NCI-H2107 treated with DMSO at 0.1 percent for 48 hours (cell line): ENCODE results near the gene STON2.
A peak's percentile ranks its signal among the peaks of the same experiment; 100 is the strongest.

ENCODE experiments used
- DNase-seq: peaks from one replicate; lab custom pipeline; 2025; ENCODE audit not compliant: unreplicated experiment; lab: John Stamatoyannopoulos, UW

Gene STON2

DNA sequence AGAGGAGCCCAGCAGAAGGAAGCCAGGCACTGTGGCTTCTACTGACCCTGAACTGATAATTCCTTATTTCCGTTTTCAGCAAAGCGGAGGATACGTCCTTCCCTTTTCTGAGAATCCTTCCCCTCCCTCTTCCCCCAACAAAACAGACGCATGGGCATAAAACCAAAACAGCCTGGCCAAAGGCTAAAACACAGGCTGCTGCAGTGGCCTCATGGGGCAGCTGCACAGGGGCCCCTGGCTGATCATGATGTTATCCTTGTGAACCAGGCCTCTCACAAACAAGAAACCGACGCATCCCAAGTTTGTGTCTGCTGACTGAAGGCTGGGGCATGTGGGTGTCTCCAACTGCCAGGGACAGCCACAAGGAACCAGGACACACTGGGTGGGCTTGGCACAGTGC lies 23.4 kb upstream of the STON2 start:
- no peak for DNase-seq

DNA sequence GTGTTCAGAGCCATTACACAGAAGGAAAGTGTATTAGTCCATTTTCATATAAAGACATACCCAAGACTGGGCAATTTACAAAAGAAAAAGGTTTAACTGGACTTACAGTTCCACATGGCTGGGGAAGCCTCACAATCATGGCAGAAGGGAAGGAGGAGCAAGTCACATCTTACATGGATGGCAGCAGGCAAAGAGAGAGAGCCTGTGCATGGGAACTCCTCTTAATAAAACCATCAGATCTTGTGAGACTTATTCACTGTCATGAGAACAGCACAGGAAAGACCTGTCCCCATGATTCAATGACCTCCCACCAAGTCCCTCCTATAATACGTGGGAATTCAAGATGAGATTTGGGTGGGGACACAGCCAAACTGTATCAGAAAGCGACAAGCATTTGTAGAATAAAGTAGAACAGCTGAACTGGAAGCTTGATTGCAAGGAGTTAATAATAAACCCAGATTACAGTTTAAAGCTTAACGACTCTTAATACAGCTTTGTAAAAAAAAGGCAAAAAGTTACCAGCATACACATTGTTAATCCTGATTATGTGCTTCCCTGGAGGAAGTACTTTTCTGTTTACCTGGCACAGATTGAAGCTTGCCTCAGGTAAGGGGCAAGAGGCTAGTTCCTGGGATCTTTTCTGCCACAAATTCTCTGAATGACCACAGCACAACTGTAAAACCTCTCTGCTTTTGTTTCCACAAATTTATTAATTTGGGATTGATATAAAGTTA lies 18.1 kb upstream of the STON2 start:
- no peak for DNase-seq

DNA sequence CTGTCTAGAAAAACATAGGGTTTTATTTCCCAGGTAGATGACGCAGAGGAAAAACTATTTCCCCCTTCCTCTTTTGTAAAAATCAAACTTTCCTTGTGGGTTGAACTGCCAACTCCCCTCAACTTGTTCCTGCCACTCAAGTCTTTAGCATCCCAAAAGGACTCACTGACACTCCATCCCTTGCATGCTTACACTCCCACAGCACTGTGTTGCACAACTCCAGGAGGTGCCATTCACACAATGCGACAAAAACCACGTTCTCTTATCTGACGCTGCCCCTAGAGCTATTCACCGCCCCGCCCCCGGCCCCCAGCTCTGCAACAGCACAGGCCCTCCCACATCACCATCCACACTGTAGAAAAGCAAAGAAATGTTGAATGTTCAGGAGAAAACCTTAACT lies 16.9 kb upstream of the STON2 start:
- no peak for DNase-seq

DNA sequence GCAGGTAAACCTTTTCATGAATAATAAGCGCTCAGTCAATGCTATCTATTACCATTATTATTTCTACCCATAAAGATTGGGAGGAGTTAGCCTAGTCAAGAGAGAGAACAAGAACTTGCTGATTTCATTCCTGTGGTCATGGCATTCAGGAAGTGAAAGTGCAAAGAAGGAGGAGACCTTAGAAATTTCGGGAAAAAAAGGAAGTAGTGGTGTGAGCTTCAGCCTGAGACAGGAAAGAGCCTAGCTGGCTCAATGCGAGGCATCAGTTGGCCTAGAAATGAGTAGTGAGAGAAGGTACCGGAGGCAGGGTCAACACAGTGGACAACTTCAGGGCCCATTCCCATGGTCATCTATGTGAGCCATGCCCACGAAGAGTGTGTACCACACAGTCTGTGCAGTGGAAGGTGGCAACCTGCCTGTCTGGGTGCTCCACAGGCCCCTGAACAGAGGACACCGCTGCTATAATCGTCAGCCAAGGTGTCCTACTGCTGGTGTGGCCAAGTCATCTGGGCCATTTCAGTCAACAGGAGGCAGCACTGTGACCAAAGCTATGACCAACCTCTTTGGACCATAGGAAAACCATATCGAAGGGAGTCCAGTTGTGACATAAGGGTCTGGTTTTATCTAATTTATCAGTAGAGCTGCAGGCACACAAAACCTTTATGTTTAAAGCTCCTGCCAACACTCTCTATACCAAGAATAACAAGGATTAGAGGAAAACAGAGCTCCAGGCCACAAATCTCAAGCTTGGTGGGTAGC lies 16.2 kb upstream of the STON2 start:
- no peak for DNase-seq

DNA sequence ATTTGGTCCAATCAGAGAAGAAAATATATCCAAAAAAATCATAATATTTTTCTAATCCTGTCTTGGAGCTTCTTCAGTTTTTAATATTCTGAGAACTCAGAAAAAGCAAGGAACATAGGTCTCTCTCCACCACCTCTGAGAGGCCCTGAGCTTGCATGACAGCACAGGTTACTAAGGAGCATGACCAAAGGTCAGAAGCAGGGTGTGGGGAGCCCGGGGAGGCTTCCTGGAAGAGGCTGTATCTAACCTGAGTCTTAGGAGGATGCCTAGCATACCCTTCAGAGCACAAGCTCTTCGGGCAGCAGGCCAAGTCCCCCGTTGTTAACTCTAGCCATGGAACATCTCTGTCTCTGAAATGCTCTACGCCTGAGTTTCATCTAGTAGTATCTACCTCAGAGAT lies 15.7 kb upstream of the STON2 start:
- no peak for DNase-seq

DNA sequence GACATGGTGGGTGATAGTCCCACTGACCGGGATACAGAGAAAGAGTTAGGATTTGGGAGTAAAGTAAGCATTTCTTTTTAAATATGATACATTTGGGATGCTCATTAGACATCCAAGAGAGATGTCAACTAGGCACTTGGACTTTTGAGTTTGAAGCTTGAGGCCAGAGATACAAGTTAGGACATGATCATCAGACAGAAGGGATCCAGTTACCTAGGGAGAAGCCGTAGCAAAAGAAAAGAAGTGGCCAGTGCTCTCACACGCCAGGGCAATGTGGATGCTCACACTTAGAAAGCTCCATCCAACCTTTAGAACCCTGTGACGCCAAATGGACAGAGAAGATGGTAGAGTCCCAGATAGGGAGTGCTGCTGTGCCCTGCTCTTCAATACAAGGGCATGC lies 14.0 kb upstream of the STON2 start:
- no peak for DNase-seq

DNA sequence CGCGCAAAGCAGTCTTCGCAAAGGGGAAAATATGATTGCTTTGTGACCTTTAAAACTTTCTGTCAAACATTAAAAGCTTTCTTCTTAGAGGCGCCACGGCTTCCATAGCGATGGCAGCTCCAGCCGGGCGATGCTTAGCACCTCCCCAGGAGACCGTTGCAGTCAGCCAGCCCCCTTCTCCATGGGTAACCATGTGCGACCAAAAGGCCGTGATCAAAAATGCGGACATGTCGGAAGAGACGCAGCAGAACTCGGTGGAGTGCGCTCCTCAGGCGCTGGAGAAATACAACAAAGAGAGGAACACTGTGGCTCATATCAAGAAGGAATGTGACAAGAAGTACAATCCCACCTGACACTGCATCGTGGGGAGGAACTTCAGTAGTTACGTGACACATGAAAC lies 12.7 kb upstream of the STON2 start:
- DNase-seq: no peak

DNA sequence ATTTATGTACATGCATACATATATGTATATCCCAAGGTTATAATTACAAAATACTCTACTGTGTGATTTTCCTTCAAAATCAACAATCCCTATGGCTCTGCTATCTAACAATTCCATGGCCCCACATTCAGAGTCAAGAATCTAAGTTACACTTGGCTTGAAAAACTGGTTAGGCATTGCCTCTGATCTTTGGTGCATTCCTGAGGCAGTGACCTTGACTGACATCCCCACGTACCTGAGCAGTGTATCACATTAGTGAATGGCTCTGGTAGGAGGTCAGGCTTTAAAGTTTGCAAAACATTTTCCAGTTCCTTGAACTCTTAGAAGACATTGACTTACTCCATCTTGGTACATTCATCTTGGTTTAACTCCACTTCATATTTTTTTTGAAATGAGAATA lies 8.5 kb upstream of the STON2 start:
- no peak for DNase-seq

DNA sequence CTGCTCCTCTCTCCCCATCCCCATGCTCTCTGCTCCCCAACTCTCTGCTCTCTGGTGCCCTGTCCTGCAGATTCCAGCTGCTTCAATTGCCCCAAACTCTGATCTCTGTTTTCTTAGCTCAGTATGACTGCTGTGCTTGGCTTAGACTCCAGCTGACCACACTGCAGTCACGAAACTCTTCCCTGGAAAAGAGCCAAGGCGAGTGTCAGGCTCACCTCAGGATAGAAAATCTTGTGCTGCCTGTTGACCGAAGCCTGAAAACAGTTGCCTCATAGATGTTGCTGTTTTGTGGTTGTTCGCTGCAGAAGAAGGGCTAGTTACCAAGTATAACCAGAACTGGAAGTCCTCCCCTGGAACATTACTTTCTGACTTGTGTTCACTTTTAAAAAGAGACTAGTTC lies 6.7 kb upstream of the STON2 start:
- no peak for DNase-seq

DNA sequence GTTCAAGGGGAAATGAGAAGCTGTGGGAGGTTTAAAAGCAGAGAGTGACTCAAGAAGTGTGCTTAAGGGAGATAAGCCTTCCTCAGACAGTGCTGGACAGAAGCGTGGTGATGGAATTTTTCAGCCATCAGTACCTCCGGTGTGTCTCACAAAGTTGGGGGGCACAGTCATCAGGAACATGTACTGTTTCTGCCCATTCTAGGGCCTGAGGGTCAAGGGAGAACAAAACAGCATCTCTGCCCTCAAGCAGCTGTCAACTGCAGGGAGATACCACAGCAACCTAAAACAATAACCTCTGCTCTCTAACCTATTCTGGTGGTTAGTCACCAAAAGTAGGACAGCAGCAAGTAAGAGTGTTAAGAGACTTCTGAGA lies 2.0 kb upstream of the STON2 start:
- no peak for DNase-seq

DNA sequence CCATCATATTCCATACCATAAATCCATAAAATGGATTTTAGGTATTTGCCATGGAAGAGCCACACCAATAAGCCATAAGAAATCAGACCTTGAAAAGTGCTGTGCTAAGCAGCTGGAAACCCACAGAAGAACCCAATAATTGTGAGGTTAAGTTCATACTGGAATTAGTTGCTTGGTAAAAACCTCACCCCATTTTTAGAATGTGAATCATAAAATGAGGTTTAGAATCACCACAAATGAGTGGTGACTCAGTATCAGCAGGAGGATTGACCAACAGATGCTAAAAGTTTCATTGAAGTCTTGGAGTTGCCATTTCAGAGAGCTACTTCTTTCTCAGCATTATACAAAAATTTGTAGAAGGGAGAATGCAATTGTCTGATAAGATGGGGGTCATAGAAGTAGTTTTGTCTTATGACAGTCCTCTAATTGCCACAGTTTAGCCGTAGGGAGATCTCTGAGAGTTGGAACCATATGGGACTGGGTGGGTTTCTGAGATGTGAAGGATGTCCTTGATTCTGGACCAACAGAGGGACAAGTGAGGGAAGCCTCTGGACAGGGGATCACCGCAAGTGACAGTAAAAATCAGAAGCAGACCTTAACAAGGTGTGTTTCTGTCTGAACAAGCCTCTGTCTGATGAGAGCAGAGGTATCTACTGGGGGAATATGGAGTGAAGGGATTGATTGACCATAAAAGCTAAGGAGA lies 1.4 kb upstream of the STON2 start:
- DNase-seq: no peak

DNA sequence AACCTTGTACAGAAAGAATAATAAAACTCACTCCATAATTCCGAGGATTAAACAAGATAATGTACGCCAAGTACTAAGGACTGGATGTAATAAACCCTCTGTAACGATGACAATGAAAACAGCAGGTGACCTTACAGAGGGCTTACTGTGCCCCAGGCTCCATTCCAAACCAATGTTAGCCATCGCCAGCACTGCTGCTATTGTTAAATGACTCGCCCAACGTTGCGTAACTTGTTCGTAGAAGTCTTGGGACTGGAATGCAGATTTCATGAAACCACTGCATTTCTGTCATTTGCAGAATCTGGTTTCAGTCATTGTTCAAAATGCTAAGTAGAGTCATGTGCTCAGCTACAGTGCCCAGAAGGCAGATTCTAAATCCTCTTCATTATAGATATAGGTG lies 728 bp upstream of the STON2 start:
- DNase-seq: peak; percentile 77

DNA sequence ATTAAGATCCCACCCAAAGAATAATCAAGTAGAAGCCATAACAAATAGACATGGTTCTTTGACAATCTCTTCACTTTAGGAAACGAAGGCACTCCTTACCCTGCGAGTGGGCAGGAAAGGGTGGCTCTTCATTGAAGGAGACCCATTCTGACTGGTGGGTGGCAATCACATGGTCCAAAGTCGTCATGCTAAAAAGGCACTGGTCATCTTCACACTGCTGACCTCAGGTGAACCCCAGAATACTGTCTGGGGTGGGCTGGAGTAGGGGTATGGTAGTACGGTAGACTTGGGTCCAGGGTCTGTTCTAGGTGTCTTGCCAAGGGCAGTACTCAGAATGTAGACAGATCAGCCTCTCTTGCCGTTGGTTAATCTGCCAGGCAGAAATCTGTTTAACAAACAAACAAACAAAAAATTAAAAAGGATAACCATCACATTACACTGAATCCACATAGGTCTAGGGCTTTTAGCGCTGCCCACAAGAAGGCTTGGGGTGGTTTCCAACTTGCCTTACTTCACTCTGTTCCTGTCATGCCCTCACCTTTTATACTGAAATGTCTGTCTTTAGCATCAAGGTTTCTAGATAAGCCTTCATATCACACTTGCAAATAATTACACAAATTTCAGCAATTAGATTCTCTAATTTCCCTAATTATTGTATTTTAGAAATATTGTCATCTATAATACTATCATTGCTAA lies 1.8 kb downstream of the STON2 start:
- no peak for DNase-seq

DNA sequence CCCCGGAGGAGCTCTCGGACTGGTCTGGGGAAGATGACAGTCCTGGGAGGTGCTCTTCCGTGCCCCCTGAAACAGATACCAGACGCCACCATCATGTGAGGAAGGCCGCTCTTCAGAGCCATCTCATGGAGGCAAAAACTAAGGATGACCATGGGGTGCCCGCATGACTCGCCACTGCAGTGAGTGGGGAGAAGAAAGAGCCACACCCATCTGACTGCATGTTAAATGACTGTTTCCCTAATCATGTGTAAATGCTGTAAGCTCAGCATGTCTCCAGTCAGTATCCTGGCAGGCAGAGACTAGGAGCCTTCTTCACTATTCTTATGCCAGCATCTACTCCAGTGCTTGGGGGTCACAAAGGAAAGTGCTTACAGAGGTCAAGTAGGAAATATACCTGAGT lies 4.0 kb downstream of the STON2 start:
- no peak for DNase-seq

DNA sequence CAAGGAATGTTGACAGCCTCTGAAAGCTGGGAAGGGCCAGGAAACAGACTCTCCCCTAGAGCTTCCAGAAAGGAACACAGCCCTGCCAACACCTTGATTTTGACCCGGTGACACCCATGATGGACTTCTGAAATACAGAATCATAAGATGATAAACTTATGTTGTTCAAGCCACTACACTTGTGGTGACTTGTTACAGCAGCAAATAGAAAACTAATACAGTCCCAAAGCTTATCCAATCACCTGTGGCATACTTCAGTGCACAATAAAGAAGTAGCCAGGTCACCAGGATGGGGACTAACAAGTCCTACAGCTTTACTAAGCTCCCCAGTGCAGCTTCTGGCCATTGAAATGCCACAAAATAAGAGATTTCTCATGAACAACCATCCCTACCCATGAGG lies 5.4 kb downstream of the STON2 start:
- DNase-seq: no peak

DNA sequence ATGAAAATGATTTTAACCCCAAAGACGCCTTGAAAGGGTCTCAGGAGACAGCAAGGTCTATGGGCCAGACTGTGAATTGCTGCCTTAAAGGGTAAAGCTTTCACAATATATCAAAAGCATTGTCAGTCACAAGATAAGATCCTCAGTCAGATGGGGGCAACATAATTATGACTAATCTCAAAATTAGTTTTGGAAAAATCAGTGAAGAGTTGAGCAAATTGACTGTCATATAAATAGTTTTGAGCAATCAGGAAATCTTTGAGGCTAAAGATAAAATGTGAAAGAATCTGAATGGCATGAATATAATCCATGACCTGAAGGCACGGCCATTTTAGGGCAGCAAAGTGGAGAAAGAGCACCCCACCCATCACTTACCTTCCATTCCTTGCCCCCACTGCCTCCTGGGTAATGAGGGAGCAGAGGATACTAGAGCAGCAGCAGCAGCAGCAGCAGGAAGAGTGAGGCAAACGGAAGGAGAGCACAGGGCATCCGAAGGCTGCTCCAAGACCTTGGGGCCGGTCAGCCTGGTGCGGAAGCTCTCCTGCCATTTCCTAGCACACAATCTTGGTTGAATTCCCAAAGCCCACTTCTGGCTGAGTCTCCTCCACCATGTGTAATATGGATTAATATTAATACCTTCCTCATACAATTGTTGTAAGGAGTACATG lies 7.0 kb downstream of the STON2 start:
- DNase-seq: no peak

DNA sequence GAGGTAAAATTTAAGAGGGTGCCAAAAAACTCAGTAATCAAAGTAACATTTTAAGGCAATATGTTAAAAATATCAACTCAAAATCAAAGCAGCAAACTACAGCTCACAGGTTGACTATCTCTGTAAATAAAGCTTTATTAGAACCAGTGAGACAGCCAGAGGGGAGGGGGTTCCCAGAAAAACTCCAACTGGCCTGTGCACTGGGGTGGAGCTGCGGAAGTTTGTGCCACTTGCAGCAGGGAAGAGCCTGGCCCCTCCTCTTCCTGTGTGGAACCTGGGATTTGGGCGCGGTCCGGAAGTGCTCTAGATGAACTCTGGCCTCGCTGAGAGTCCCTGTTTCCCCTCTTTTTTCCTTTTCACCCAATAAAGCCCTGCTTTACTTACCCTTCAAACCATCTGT lies 8.1 kb downstream of the STON2 start:
- no peak for DNase-seq

DNA sequence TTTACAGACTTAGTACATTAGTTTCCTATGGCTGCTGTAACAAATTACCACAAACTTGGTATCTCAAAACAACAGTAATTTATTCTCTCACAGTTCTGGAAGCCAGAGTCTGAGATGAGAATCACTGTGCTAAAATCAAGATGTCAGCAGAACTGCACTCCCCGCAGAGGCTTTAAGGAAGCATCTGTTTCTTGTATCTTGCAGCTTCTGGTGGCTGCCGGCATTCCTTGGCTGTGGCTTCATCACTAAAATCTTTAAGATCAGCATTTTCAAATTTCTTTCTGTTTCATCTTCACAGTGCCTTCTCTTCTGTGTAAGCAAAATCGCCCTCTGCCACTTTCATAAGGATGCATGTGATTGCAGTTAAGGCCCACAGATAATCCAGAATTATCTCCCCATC lies 9.4 kb downstream of the STON2 start:
- DNase-seq: no peak

DNA sequence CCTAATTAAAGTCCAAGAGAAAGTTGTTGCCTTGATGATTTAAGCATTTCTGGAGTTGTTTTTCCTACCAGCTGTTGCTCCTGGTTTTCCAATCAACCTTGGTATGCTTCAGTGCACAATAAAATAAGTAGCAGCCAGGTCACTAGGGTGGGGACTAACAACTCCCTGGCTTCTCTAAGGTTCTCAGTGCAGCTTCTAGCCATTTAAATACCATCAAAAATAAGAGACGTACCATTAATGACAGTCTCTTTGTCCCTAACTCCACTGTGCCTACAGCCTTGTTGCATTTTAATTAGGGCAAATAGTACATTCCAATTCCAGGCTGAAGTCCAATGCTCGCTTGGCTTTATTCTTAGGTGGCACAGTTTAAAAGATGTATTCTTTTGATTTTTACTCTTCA lies 11.8 kb downstream of the STON2 start:
- DNase-seq: no peak

DNA sequence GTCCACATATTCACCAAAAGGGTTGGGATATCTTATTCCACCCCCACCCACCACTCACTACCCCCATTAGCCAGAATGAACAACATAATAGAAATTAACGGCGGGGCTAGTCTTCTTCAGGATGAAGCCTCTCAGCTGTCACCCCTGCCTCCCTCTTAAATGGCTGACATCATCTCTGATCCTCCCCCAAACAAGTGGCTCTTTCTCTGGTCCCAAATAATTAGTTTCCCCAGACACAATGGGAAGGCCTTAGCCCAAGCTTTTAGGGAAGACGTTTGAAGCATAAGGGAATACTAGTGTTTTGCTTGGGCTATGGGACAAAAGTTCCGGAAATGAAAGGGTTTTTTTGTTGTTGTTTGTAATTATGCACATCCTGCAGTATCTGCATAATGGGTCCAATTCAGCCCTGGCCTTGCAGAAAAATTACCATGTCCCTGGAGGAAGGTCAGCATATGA lies 13.8 kb downstream of the STON2 start:
- DNase-seq: no peak

DNA sequence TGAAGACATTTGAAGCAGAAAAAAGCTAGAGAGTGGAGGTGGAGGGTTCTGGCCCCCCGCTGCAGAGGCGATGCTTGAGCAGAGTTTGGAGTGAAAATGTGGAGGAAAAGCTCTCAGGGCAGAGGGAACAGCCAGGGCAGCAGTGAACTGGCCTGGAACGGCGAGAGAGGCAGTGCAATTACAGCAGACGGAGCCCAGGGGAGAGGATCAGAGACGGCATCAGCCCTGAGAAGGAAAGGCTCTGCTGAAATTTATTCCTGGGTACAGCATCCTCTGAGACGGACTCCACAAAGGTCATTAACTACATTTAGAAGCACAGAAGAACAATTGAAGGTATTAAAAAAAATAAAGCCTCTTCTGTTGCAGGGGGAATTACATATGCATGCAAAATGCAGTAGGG lies 14.2 kb downstream of the STON2 start:
- no peak for DNase-seq
